Measurements from ENCODE around the gene YTHDC2. TPM values are rescaled to one million over a fixed set of nuclear protein-coding genes. Genes with fewer than 3 reads are reported as not detected.

The YTHDC2 gene
- polyA plus RNA-seq, 1 donor (not counting 4 experiments of a cell fraction or from before 2014, with no cell fraction given): 15.2 TPM

DNA sequence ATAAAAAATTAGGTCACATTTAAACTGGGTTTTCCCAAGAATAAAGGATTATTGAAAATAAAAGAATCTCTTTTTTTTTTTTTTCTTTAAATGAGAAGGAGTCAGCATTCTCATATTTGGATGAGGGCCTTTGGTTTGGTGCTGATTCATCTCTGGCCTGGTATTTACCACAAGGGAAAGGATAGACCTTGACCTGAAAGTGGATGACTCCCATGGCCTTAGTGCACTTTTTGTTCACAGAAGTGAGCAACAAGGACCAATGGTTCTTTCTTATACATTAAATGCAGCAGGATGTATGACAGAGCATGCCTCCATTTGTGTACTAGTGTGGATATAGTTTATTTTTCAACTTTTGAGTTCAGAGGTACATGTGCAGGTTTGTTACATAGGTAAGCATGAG is 6.9 kb downstream of the YTHDC2 start:
- no peaks in the 10 kb centered on the region for H3K9me3 ChIP-seq (ENCODE audit: control insufficient read depth, low read depth, low read length)
- H2AFZ ChIP-seq (ENCODE audit: control insufficient read depth, low read length): no peak overlapping the region
- no peaks in the 10 kb centered on the region for H3K9me1 ChIP-seq (ENCODE audit: control insufficient read depth, extremely low read depth, insufficient read depth, low read length)
- dilution Hi-C loops (cut with MboI; ENCODE audit: extremely low pct_ligation_motif_present, low sequenced_read_pairs): no loop called here
- peaks cover 34% of the 10 kb centered on the region for H3K79me2 ChIP-seq (ENCODE audit: control insufficient read depth, insufficient read depth, low read length)
- H3K9ac ChIP-seq (ENCODE audit: control insufficient read depth, extremely low read depth, insufficient read depth, low read length): no peak overlapping the region
- no peak overlapping the region for H3K4me2 ChIP-seq (ENCODE audit: control insufficient read depth, extremely low read depth, insufficient read depth, low read depth, low read length)
- H3K27ac ChIP-seq (ENCODE audit: control insufficient read depth, insufficient read depth, low read length): no peak overlapping the region
- DNase-seq (ENCODE audit: low read depth, low spot score): no peak
- no peaks in the 10 kb centered on the region for H4K20me1 ChIP-seq (ENCODE audit: control insufficient read depth, extremely low read depth, insufficient read depth, low read length)
- peaks cover 0 to 2% of the 10 kb centered on the region in 2 experiments for H3K36me3 ChIP-seq (ENCODE audit: control insufficient read depth in 2 of 2, extremely low read depth in 1 of 2, insufficient read depth in 2 of 2, low read length in 2 of 2)
- H3K4me1 ChIP-seq (ENCODE audit: control insufficient read depth, extremely low read depth, insufficient read depth, low read length): no peaks in the 10 kb centered on the region
- TF ChIP-seq CTCF (optimal IDR thresholded peaks at IDR 0.05 in 1 of 3, IDR thresholded peaks at IDR 0.05 in 1 of 3, conservative IDR thresholded peaks at IDR 0.05 in 1 of 3; ENCODE audit: extremely low read depth in 1 of 3, insufficient read depth in 2 of 3, low read length in 3 of 3) (no peak), EZH2 (IDR thresholded peaks at IDR 0.05; ENCODE audit: low read length) (no peak)
- FAIRE-seq: no peak
- no peak overlapping the region for H3K4me3 ChIP-seq (ENCODE audit: control insufficient read depth in 2 of 3, extremely low read depth in 1 of 3, insufficient read depth in 2 of 3, low read depth in 1 of 3, low read length in 3 of 3)
- no peaks in the 10 kb centered on the region for H3K27me3 ChIP-seq (ENCODE audit: control insufficient read depth, extremely low read depth, insufficient read depth, low read length)

- Histone ChIP-seq H3K9ac (ENCODE audit: control insufficient read depth, extremely low read depth, insufficient read depth, low read length) (no peak overlapping the region), H3K4me3 (ENCODE audit: control insufficient read depth in 2 of 3, extremely low read depth in 1 of 3, insufficient read depth in 2 of 3, low read depth in 1 of 3, low read length in 3 of 3) (no peak overlapping the region), H3K27me3 (ENCODE audit: control insufficient read depth, extremely low read depth, insufficient read depth, low read length) (no peaks in the 10 kb centered on the region), H3K36me3 (ENCODE audit: control insufficient read depth in 2 of 2, extremely low read depth in 1 of 2, insufficient read depth in 2 of 2, low read length in 2 of 2) (peaks cover 0 to 2% of the 10 kb centered on the region in 2 experiments), H3K4me1 (ENCODE audit: control insufficient read depth, extremely low read depth, insufficient read depth, low read length) (no peaks in the 10 kb centered on the region), H3K79me2 (ENCODE audit: control insufficient read depth, insufficient read depth, low read length) (peaks cover 29% of the 10 kb centered on the region), H3K9me1 (ENCODE audit: control insufficient read depth, extremely low read depth, insufficient read depth, low read length) (no peaks in the 10 kb centered on the region), H3K4me2 (ENCODE audit: control insufficient read depth, extremely low read depth, insufficient read depth, low read depth, low read length) (no peak overlapping the region), H2AFZ (ENCODE audit: control insufficient read depth, low read length) (no peak overlapping the region), H4K20me1 (ENCODE audit: control insufficient read depth, extremely low read depth, insufficient read depth, low read length) (no peaks in the 10 kb centered on the region), H3K27ac (ENCODE audit: control insufficient read depth, insufficient read depth, low read length) (no peak overlapping the region), H3K9me3 (ENCODE audit: control insufficient read depth, low read depth, low read length) (no peaks in the 10 kb centered on the region)
- no peak for FAIRE-seq
- dilution Hi-C loops (cut with MboI; ENCODE audit: extremely low pct_ligation_motif_present, low sequenced_read_pairs): no loop called here
- no peak for DNase-seq (ENCODE audit: low read depth, low spot score)
- TF ChIP-seq CTCF (optimal IDR thresholded peaks at IDR 0.05 in 1 of 3, IDR thresholded peaks at IDR 0.05 in 1 of 3, conservative IDR thresholded peaks at IDR 0.05 in 1 of 3; ENCODE audit: extremely low read depth in 1 of 3, insufficient read depth in 2 of 3, low read length in 3 of 3) (no peak), EZH2 (IDR thresholded peaks at IDR 0.05; ENCODE audit: low read length) (no peak)
These were observed 7.4 kb downstream of the YTHDC2 start for GRCh38 chr5:113520899-113521298.

Measured in keratinocyte (primary cell).